GM12874 (cell line): Measurements from ENCODE around the gene MYOF.

ENCODE experiments used
- CTCF ChIP-seq: IDR thresholded peaks from 2 replicates; pipeline ENCODE4 v1.5.1; 2011; ENCODE audit warnings: low read depth, mild to moderate bottlenecking, control low read depth, low read length, moderate library complexity; ENCODE audit not compliant: insufficient read depth

MYOF gene

GRCh38 chr10:93468461-93469213, 13.5 kb downstream of the MYOF start:
- TF ChIP-seq CTCF = no peak

GRCh38 chr10:93465806-93466675, 16.1 kb downstream of the MYOF start:
- no peak for TF ChIP-seq CTCF

GRCh38 chr10:93464776-93465388, 17.3 kb downstream of the MYOF start:
- TF ChIP-seq CTCF = no peak

- TF ChIP-seq CTCF = no peak
Observed at GRCh38 chr10:93463723-93464476, 18.2 kb downstream of the MYOF start.

GRCh38 chr10:93462881-93463280, 19.3 kb downstream of the MYOF start:
- no peak for TF ChIP-seq CTCF

GRCh38 chr10:93462371-93462770, 19.8 kb downstream of the MYOF start:
- TF ChIP-seq CTCF = no peak
